ENCODE results near the gene NEXMIF. TPM values are rescaled to one million over a fixed set of nuclear protein-coding genes. Genes with fewer than 3 reads are reported as not detected.

NEXMIF gene
- total RNA-seq, 1 donor = not detected

DNA sequence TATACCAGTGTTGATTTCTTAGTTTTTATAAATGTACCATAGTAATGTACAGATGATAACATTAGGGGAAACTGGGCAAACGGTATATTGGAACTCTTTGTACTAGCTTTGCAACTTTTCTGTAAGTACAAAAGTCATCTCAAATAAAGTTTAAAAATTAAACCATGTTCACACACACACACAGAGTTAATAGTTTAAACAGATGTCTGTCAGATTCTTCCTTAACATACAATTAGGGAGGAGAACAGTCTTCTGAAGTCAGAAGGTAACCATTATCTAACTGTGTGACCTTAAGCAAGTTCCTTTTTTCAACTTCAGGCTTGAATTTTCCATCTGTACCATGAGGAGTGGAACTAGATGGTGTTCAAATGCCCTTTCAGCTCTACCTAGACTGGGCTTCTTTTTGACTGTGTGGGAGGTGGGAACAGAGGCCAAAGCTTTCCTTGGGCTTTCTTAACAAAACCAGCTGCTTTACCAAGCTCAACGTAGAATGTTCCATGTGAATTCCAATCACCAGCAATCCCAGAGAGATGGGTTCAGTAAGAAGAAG lies 127.8 kb downstream of the NEXMIF start:
- no peak for TF ChIP-seq CTCF (IDR thresholded peaks at IDR 0.05; ENCODE audit: insufficient read depth, low read length)
- no peak for DNase-seq (ENCODE audit: low read depth)
- no peak overlapping the region for H3K4me3 ChIP-seq (ENCODE audit: low read depth, low read length)

DNA sequence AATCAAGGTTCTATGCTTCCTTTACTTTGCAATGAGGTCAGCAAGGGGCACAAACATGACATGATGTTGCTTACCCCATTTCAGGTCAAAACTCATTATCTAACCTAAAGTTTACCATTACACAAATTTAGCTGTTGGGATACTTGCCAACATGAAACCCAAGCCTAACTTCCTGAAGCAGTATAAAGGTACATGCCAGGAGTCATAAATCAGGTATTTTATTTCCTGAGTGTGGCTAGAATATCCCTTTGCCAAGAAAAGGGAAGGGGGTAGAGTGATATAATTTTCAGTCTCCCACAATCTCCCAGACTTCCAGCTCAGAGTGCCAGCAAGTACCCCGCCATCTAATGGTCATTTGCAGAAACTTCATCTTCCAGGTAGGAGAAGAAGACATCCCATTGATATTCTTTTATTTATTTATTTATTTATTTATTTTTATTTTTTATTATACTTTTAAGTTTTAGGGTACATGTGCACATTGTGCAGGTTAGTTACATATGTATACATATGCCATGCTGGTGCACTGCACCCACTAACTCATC lies 136.6 kb downstream of the NEXMIF start:
- H3K4me3 ChIP-seq (ENCODE audit: low read depth, low read length) = no peak overlapping the region
- TF ChIP-seq CTCF (IDR thresholded peaks at IDR 0.05; ENCODE audit: insufficient read depth, low read length) = no peak
- DNase-seq (ENCODE audit: low read depth) = no peak

GRCh38 chrX:74784629-74785028 lies 140.6 kb downstream of the NEXMIF start:
- DNase-seq (ENCODE audit: low read depth) = no peak
- TF ChIP-seq CTCF (IDR thresholded peaks at IDR 0.05; ENCODE audit: insufficient read depth, low read length) = no peak
- no peak overlapping the region for H3K4me3 ChIP-seq (ENCODE audit: low read depth, low read length)

GRCh38 chrX:74781507-74782034 lies 143.7 kb downstream of the NEXMIF start:
- no peak for DNase-seq (ENCODE audit: low read depth)
- no peak overlapping the region for H3K4me3 ChIP-seq (ENCODE audit: low read depth, low read length)
- TF ChIP-seq CTCF (IDR thresholded peaks at IDR 0.05; ENCODE audit: insufficient read depth, low read length) = no peak

DNA sequence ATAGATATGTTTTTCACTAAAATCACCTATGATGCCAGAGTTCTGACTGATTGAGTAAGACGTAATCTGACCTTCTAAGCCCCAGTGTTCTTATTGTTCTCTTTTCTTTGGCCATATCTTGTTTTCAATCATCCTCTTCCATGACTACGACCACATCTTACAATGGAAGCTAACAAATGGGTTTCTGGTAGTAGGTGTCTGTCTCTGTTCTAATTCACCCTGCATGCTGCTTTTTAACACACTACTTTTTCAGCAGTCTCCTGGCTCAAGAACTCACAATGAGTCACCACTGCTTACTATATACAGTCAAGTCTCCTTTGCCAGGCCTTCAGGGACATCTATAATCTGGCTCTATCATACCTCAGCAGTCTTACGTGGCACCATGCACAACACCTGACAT lies 146.1 kb downstream of the NEXMIF start:
- no peak for TF ChIP-seq CTCF (IDR thresholded peaks at IDR 0.05; ENCODE audit: insufficient read depth, low read length)
- no peak overlapping the region for H3K4me3 ChIP-seq (ENCODE audit: low read depth, low read length)
- no peak for DNase-seq (ENCODE audit: low read depth)

GRCh38 chrX:74774988-74775387 lies 150.3 kb downstream of the NEXMIF start:
- H3K4me3 ChIP-seq (ENCODE audit: low read depth, low read length) = no peak overlapping the region
- no peak for TF ChIP-seq CTCF (IDR thresholded peaks at IDR 0.05; ENCODE audit: insufficient read depth, low read length)
- no peak for DNase-seq (ENCODE audit: low read depth)

DNA sequence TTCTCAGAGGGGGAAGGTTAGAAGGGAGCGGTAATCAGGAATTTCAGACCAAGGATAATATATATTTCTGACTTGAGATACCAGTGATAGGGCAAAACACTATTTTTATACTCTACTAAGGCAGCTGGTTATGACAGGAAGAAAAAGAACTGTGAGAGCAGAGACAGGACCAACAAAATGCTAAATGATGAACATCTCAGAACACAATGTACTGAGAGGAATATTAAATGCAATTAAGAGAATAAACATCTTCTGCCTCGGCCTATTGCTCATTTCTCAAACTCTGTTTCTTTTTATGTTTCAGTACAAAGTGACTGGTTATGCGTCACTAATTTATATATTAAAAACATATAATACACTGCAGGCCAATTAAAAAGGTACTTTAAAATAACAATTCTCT lies 188.8 kb downstream of the NEXMIF start:
- TF ChIP-seq CTCF (IDR thresholded peaks at IDR 0.05; ENCODE audit: insufficient read depth, low read length) = no peak
- H3K4me3 ChIP-seq (ENCODE audit: low read depth, low read length) = no peak overlapping the region
- DNase-seq (ENCODE audit: low read depth) = no peak

All from fibroblast of the aortic adventitia (primary cell).